ENCODE measurements around the gene KRT78.

DNA sequence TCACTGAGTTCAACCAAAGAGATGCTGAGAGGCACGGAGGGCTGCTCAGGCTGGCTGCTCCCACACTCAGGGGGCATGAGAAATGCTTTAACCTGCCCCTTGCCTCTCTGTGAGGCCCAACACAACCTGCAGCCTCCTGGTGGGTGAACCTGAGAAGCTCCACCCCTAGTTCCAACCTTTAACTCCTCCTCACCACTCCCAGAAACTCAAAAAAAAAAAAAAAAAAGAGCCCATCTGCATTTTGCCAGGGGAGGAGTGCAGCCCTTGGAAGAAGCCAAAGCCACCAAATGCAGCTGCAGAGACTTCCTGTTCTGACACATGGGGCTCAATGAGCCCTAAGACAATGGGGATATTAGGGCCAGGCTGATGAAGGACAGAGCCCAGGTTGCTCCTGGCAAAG lies 43.8 kb downstream of the KRT78 start:
- TF ChIP-seq, protein P1, sequence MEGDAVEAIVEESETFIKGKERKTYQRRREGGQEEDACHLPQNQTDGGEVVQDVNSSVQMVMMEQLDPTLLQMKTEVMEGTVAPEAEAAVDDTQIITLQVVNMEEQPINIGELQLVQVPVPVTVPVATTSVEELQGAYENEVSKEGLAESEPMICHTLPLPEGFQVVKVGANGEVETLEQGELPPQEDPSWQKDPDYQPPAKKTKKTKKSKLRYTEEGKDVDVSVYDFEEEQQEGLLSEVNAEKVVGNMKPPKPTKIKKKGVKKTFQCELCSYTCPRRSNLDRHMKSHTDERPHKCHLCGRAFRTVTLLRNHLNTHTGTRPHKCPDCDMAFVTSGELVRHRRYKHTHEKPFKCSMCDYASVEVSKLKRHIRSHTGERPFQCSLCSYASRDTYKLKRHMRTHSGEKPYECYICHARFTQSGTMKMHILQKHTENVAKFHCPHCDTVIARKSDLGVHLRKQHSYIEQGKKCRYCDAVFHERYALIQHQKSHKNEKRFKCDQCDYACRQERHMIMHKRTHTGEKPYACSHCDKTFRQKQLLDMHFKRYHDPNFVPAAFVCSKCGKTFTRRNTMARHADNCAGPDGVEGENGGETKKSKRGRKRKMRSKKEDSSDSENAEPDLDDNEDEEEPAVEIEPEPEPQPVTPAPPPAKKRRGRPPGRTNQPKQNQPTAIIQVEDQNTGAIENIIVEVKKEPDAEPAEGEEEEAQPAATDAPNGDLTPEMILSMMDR (conservative IDR thresholded peaks at IDR 0.05; ENCODE audit: low read depth, low read length) = no peak
- no peak for TF ChIP-seq EZH2 (IDR thresholded peaks at IDR 0.05; ENCODE audit: borderline replicate concordance, low read depth, low read length, poor library complexity, severe bottlenecking)

Data from A673 (cell line).